Erythroblast (primary cell): Measurements from ENCODE around the gene CDK14.

Experiments
- GATA1 ChIP-seq: IDR thresholded peaks from 2 replicates; pipeline ENCODE4 v1.6.1; 2011; ENCODE audit warnings: low read depth, mild to moderate bottlenecking, control low read depth, low read length, moderate library complexity
- POLR2A ChIP-seq: IDR thresholded peaks from 2 replicates; pipeline ENCODE4 v1.6.1; 2011; ENCODE audit warnings: mild to moderate bottlenecking, low read length

- no peak for TF ChIP-seq POLR2A
- no peak for TF ChIP-seq GATA1
These were observed 170.9 kb downstream of the CDK14 start for GRCh38 chr7:90766814-90767564.
